ENCODE results near the gene ARHGAP23. TPM values are rescaled to one million over a fixed set of nuclear protein-coding genes. Genes with fewer than 3 reads are reported as not detected.

The ARHGAP23 gene
- total RNA-seq, 3 donors from 2014 or later: 0.29 to 0.57 (median 0.48) TPM

GRCh38 chr17:38550661-38551060, 122.4 kb downstream of the ARHGAP23 start:
- no peak overlapping the region for H3K4me3 Mint-ChIP-seq
- H3K36me3 Mint-ChIP-seq (ENCODE audit: insufficient read depth): no peaks in the 10 kb centered on the region
- no peak for DNase-seq
- H3K27me3 Mint-ChIP-seq (ENCODE audit: low read depth): peaks cover 23% of the 10 kb centered on the region
- ATAC-seq: no peak
- H3K9me3 Mint-ChIP-seq: no peaks in the 10 kb centered on the region
- no peaks in the 10 kb centered on the region for H3K4me1 Mint-ChIP-seq (ENCODE audit: low read depth)

- peaks cover 23% of the 10 kb centered on the region for H3K27me3 Mint-ChIP-seq (ENCODE audit: low read depth)
- no peak overlapping the region for H3K4me3 Mint-ChIP-seq
- H3K36me3 Mint-ChIP-seq (ENCODE audit: insufficient read depth): no peaks in the 10 kb centered on the region
- no peaks in the 10 kb centered on the region for H3K4me1 Mint-ChIP-seq (ENCODE audit: low read depth)
- ATAC-seq (no peak), DNase-seq (no peak)
- H3K9me3 Mint-ChIP-seq: no peaks in the 10 kb centered on the region
Observed at GRCh38 chr17:38551121-38551520, 122.9 kb downstream of the ARHGAP23 start.

- ATAC-seq (no peak), DNase-seq (no peak)
- Mint-ChIP-seq H3K4me3 (no peak overlapping the region), H3K36me3 (ENCODE audit: insufficient read depth) (no peaks in the 10 kb centered on the region), H3K9me3 (no peaks in the 10 kb centered on the region), H3K4me1 (ENCODE audit: low read depth) (no peaks in the 10 kb centered on the region), H3K27me3 (ENCODE audit: low read depth) (peaks cover 16% of the 10 kb centered on the region)
Observed at GRCh38 chr17:38552343-38552742, 124.1 kb downstream of the ARHGAP23 start.

- Mint-ChIP-seq H3K36me3 (ENCODE audit: insufficient read depth) (no peaks in the 10 kb centered on the region), H3K4me3 (no peak overlapping the region), H3K9me3 (no peaks in the 10 kb centered on the region), H3K4me1 (ENCODE audit: low read depth) (peaks cover 12% of the 10 kb centered on the region), H3K27me3 (ENCODE audit: low read depth) (peaks cover 12% of the 10 kb centered on the region)
- ATAC-seq (no peak), DNase-seq (no peak)
Observed at GRCh38 chr17:38554430-38555350, 126.4 kb downstream of the ARHGAP23 start.

GRCh38 chr17:38556239-38556638, 128.0 kb downstream of the ARHGAP23 start:
- Mint-ChIP-seq H3K4me3 (no peak overlapping the region), H3K4me1 (ENCODE audit: low read depth) (peaks cover 16% of the 10 kb centered on the region), H3K36me3 (ENCODE audit: insufficient read depth) (no peaks in the 10 kb centered on the region), H3K9me3 (no peaks in the 10 kb centered on the region), H3K27me3 (ENCODE audit: low read depth) (peaks cover 20% of the 10 kb centered on the region)
- no peak for DNase-seq
- no peak for ATAC-seq

GRCh38 chr17:38557396-38557795, 129.1 kb downstream of the ARHGAP23 start:
- Mint-ChIP-seq H3K4me3 (no peak overlapping the region), H3K36me3 (ENCODE audit: insufficient read depth) (no peaks in the 10 kb centered on the region)
- ATAC-seq: no peak

GRCh38 chr17:38557836-38558727, 129.8 kb downstream of the ARHGAP23 start:
- H3K9me3 Mint-ChIP-seq: no peaks in the 10 kb centered on the region
- ATAC-seq (peak; percentile 76 to 79), DNase-seq (peak; percentile 85)
- peaks cover 17% of the 10 kb centered on the region for H3K4me1 Mint-ChIP-seq (ENCODE audit: low read depth)
- peaks cover 25% of the 10 kb centered on the region for H3K27me3 Mint-ChIP-seq (ENCODE audit: low read depth)
- H3K36me3 Mint-ChIP-seq (ENCODE audit: insufficient read depth): no peaks in the 10 kb centered on the region
- H3K4me3 Mint-ChIP-seq: peak overlapping the region; percentile 94

More at GRCh38 chr17:38557396-38557795, 129.1 kb downstream of the ARHGAP23 start:
- Mint-ChIP-seq H3K9me3 (no peaks in the 10 kb centered on the region), H3K4me1 (ENCODE audit: low read depth) (peaks cover 17% of the 10 kb centered on the region), H3K27me3 (ENCODE audit: low read depth) (peaks cover 19% of the 10 kb centered on the region)
- DNase-seq: no peak

- Mint-ChIP-seq H3K27me3 (ENCODE audit: low read depth) (peaks cover 31% of the 10 kb centered on the region), H3K4me1 (ENCODE audit: low read depth) (peaks cover 22% of the 10 kb centered on the region), H3K9me3 (no peaks in the 10 kb centered on the region), H3K36me3 (ENCODE audit: insufficient read depth) (no peaks in the 10 kb centered on the region), H3K4me3 (peak overlapping the region; percentile 94)
- no peak for DNase-seq
- ATAC-seq: peak; percentile 37 to 42
Observed at GRCh38 chr17:38558728-38559050, 130.4 kb downstream of the ARHGAP23 start.

GRCh38 chr17:38559051-38559879, 131.0 kb downstream of the ARHGAP23 start:
- peaks cover 37% of the 10 kb centered on the region for H3K27me3 Mint-ChIP-seq (ENCODE audit: low read depth)
- ATAC-seq: peak; percentile 72 to 73
- H3K4me3 Mint-ChIP-seq: peak overlapping the region; percentile 94
- H3K9me3 Mint-ChIP-seq: no peaks in the 10 kb centered on the region
- DNase-seq: peak; percentile 90
- H3K36me3 Mint-ChIP-seq (ENCODE audit: insufficient read depth): no peaks in the 10 kb centered on the region
- H3K4me1 Mint-ChIP-seq (ENCODE audit: low read depth): peaks cover 24% of the 10 kb centered on the region

- H3K27me3 Mint-ChIP-seq (ENCODE audit: low read depth): peaks cover 42% of the 10 kb centered on the region
- no peak for ATAC-seq
Observed at GRCh38 chr17:38559880-38560230, 131.6 kb downstream of the ARHGAP23 start.

GRCh38 chr17:38560503-38561318, 132.4 kb downstream of the ARHGAP23 start:
- Mint-ChIP-seq H3K9me3 (no peaks in the 10 kb centered on the region), H3K36me3 (ENCODE audit: insufficient read depth) (no peaks in the 10 kb centered on the region), H3K4me3 (no peak overlapping the region), H3K4me1 (ENCODE audit: low read depth) (peaks cover 26% of the 10 kb centered on the region), H3K27me3 (ENCODE audit: low read depth) (peaks cover 47% of the 10 kb centered on the region)
- no peak for DNase-seq
- no peak for ATAC-seq

More at GRCh38 chr17:38559880-38560230, 131.6 kb downstream of the ARHGAP23 start:
- H3K4me1 Mint-ChIP-seq (ENCODE audit: low read depth): peaks cover 26% of the 10 kb centered on the region
- H3K36me3 Mint-ChIP-seq (ENCODE audit: insufficient read depth): no peaks in the 10 kb centered on the region
- DNase-seq: no peak
- H3K4me3 Mint-ChIP-seq: no peak overlapping the region
- no peaks in the 10 kb centered on the region for H3K9me3 Mint-ChIP-seq

GRCh38 chr17:38561416-38562214, 133.4 kb downstream of the ARHGAP23 start:
- no peak for DNase-seq
- H3K4me3 Mint-ChIP-seq: no peak overlapping the region

More at GRCh38 chr17:38561416-38562214, 133.4 kb downstream of the ARHGAP23 start:
- H3K4me1 Mint-ChIP-seq (ENCODE audit: low read depth): peaks cover 26% of the 10 kb centered on the region
- no peak for ATAC-seq
- H3K27me3 Mint-ChIP-seq (ENCODE audit: low read depth): peaks cover 55% of the 10 kb centered on the region
- H3K9me3 Mint-ChIP-seq: no peaks in the 10 kb centered on the region
- H3K36me3 Mint-ChIP-seq (ENCODE audit: insufficient read depth): no peaks in the 10 kb centered on the region

Data from activated T-cell treated with anti-CD3 and anti-CD28 coated beads, Interleukin-2, amount 50 U/mL, for 4 hours (primary cell).